B cell (primary cell): ENCODE measurements around the gene COMT. TPM values are rescaled to one million over a fixed set of nuclear protein-coding genes. Genes with fewer than 3 reads are reported as not detected.

Experiments
- ATAC-seq: fragments of 200-7000 bp; cut with Tn5 transposase; one replicate; pipeline ENCODE4 v1.10.0; 2021; ENCODE audit warnings: low read depth, mild to moderate bottlenecking, moderate number of reproducible peaks, moderate library complexity
- CTCF ChIA-PET: fragments of 350-600 bp; sonication (Branson Sonifier 250); formaldehyde crosslinking; loops from one replicate; lab custom pipeline; 2021; ENCODE audit warnings: antibody characterized with exemption, inconsistent platforms; lab: Charles Lee
- POLR2A ChIA-PET: fragments of 350-600 bp; sonication (Branson Sonifier 250); formaldehyde crosslinking; loops from one replicate; lab custom pipeline; 2021; ENCODE audit warnings: antibody characterized with exemption; lab: Charles Lee
- DNase-seq: peaks from one replicate; pipeline ENCODE4 v3.0.0; 2013
- H2AFZ ChIP-seq: 2 replicates; pipeline ENCODE4 v1.6.1; 2012; ENCODE audit warnings: mild to moderate bottlenecking, low read depth, low read length; ENCODE audit not compliant: insufficient read depth, poor library complexity, severe bottlenecking
- H3K27ac ChIP-seq, 2 donors: 1 replicate in 1 of 2; 2 replicates in 1 of 2; pipeline ENCODE4 v1.5.1; 2012 to 2013; ENCODE audit warnings: low read length in 2 of 2, mild to moderate bottlenecking in 2 of 2, moderate library complexity in 1 of 2
- H3K27me3 ChIP-seq, 4 experiments: fragments of 200-600 bp in 1 of 4; sonication (generic) in 1 of 4; replicated peaks in 1 of 4; 1 replicate in 2 of 4; 2 replicates in 2 of 4; pipeline versions ENCODE4 v1.6.1 to v1.7.0; 2013 to 2016; ENCODE audit warnings: low read length in 3 of 4, mild to moderate bottlenecking in 2 of 4, mixed read lengths in 1 of 4, moderate library complexity in 1 of 4; ENCODE audit not compliant: insufficient read depth in 4 of 4, control insufficient read depth in 3 of 4; ENCODE audit errors: control extremely low read depth in 1 of 4
- H3K36me3 ChIP-seq, 2 experiments: replicated peaks in 1 of 2; 1 replicate in 1 of 2; 2 replicates in 1 of 2; pipeline versions ENCODE4 v1.6.1 to v1.7.1; 2013; ENCODE audit warnings: low read length in 1 of 2; ENCODE audit not compliant: insufficient read depth in 2 of 2, control insufficient read depth in 1 of 2; ENCODE audit errors: control extremely low read depth in 1 of 2, extremely low read depth in 1 of 2
- H3K4me1 ChIP-seq, 2 donors: fragments of 200-600 bp in 1 of 2; sonication (generic) in 1 of 2; 1 replicate in 1 of 2; 2 replicates in 1 of 2; pipeline versions ENCODE4 v1.5.1 to v1.6.1; 2013 to 2017; ENCODE audit warnings: low read length in 2 of 2; ENCODE audit not compliant: control insufficient read depth in 2 of 2, insufficient read depth in 2 of 2
- H3K4me2 ChIP-seq: replicated peaks from 2 replicates; pipeline ENCODE3; 2012; ENCODE audit warnings: mild to moderate bottlenecking, low read depth, low read length; ENCODE audit not compliant: poor library complexity, severe bottlenecking
- H3K4me3 ChIP-seq, 5 experiments: fragments of 200-600 bp in 1 of 5; sonication (generic) in 1 of 5; 1 replicate in 3 of 5; 2 replicates in 2 of 5; pipeline versions ENCODE4 v1.5.1 to v1.7.0; 2011 to 2016; ENCODE audit warnings: low read length in 4 of 5, mild to moderate bottlenecking in 4 of 5, low read depth in 2 of 5, control low read depth in 1 of 5, moderate library complexity in 1 of 5; ENCODE audit not compliant: insufficient read depth in 1 of 5; ENCODE audit errors: control extremely low read depth in 1 of 5, extremely low read depth in 1 of 5
- H3K79me2 ChIP-seq: fragments of 200-600 bp; sonication (generic); one replicate; pipeline ENCODE4 v1.6.0; 2016; ENCODE audit warnings: low read length; ENCODE audit not compliant: control insufficient read depth, insufficient read depth
- H3K9ac ChIP-seq: fragments of 200-600 bp; sonication (generic); 2 replicates; pipeline ENCODE4 v1.6.1; 2017; ENCODE audit warnings: mild to moderate bottlenecking, low read length, moderate library complexity
- H3K9me3 ChIP-seq, 3 donors: one replicate each; pipeline versions ENCODE4 v1.6.1 to v1.7.1; 2013; ENCODE audit warnings: low read length in 2 of 3; ENCODE audit not compliant: control insufficient read depth in 2 of 3, insufficient read depth in 1 of 3; ENCODE audit errors: control extremely low read depth in 1 of 3
- H4K20me1 ChIP-seq: 2 replicates; pipeline ENCODE4 v1.6.0; 2012; ENCODE audit warnings: mild to moderate bottlenecking, low read length; ENCODE audit not compliant: insufficient read depth, control insufficient read depth, poor library complexity, severe bottlenecking
- H3K27ac Mint-ChIP-seq: one replicate; pipeline ENCODE4 v1.8.0; 2021; ENCODE audit warnings: mixed read lengths
- H3K27me3 Mint-ChIP-seq: one replicate; pipeline ENCODE4 v1.8.0; 2021; ENCODE audit warnings: mixed read lengths
- H3K4me1 Mint-ChIP-seq: one replicate; pipeline ENCODE4 v1.8.0; 2021; ENCODE audit warnings: mixed read lengths
- H3K4me3 Mint-ChIP-seq: one replicate; pipeline ENCODE4 v1.8.0; 2021; ENCODE audit warnings: mixed read lengths
- H3K9me3 Mint-ChIP-seq: one replicate; pipeline ENCODE4 v1.8.0; 2022; ENCODE audit warnings: mixed read lengths; ENCODE audit not compliant: insufficient read depth
- CTCF ChIP-seq: fragments of 200-600 bp; IDR thresholded peaks from one replicate; pipeline ENCODE4 v1.8.0; 2022; ENCODE audit warnings: antibody characterized with exemption, mild to moderate bottlenecking
- EZH2 ChIP-seq: IDR thresholded peaks from 2 replicates; pipeline ENCODE4 v1.6.1; 2012; ENCODE audit warnings: borderline replicate concordance, low read depth, mild to moderate bottlenecking, moderate library complexity, low read length; ENCODE audit not compliant: insufficient read depth, poor library complexity, severe bottlenecking
- WGBS: methylation state at CpG from one replicate; pipeline ENCODE4 v1.1.5; 2013; ENCODE audit warnings: missing lambda C conversion rate; ENCODE audit not compliant: insufficient coverage; 5-methylcytosine and 5-hydroxymethylcytosine counted together
- intact Hi-C: fragments of 100-400 bp; cut with micrococcal nuclease; formaldehyde crosslinking; loops from one replicate; pipeline ENCODE4 v1.10.0; 2022
- polyA plus RNA-seq: library from polyadenylated mRNA; depleted of rRNA; stranded (reverse); fragments of >200 nt; gene quantifications from 2 replicates; pipeline ENCODE4 v1.2.3, GENCODE V29; 2012
- total RNA-seq, 2 donors: library from RNA; stranded (reverse); fragments of 120-200 nt in 1 of 2; gene quantifications; 1 replicate in 1 of 2; 2 replicates in 1 of 2; pipeline versions ENCODE4 v1.2.3 to v1.2.4, GENCODE V29; 2013 to 2022

The COMT gene
- total and polyA plus RNA-seq, 2 donors (not counting 1 experiment from before 2014, with no cell fraction given), result 32.6 to 58.3 TPM

GRCh38 chr22:19987394-19988306 lies 46.1 kb downstream of the COMT start:
- Histone ChIP-seq H4K20me1 (no peaks in the 10 kb centered on the region), H3K4me3 (no peak overlapping the region), H3K27me3 (peaks cover 0 to 11% (median 0%) of the 10 kb centered on the region in 4 experiments), H3K4me1 (peaks cover 10 to 13% of the 10 kb centered on the region in 2 donors), H2AFZ (no peak overlapping the region), H3K9ac (no peak overlapping the region), H3K79me2 (no peaks in the 10 kb centered on the region), H3K27ac (no peak overlapping the region), H3K36me3 (no peaks in the 10 kb centered on the region), H3K9me3 (peaks cover 0 to 4% (median 0%) of the 10 kb centered on the region in 3 donors), H3K4me2 (peak overlapping the region; percentile 99)
- TF ChIP-seq EZH2 (no peak), CTCF (no peak)
- ChIA-PET POLR2A (no interaction called here), CTCF (no interaction called here)
- DNase-seq (peak; percentile 25), ATAC-seq (no peak)
- 81% methylated on average over 20 of the region's 24 CpGs for WGBS
- H3K27me3 Mint-ChIP-seq, result no peaks in the 10 kb centered on the region
- H3K9me3 Mint-ChIP-seq, result no peaks in the 10 kb centered on the region
- H3K4me3 Mint-ChIP-seq, result peak overlapping the region; percentile 71
- peaks cover 7% of the 10 kb centered on the region for H3K4me1 Mint-ChIP-seq
- no peak overlapping the region for H3K27ac Mint-ChIP-seq
- intact Hi-C loops, result loop anchor here (2.0 to 5.0 kb wide), 2 partner anchors 29 to 50 kb away; partner anchors contain the start of gene ARVCF

GRCh38 chr22:19988331-19988808 lies 46.8 kb downstream of the COMT start:
- Histone ChIP-seq H3K4me2 (no peak overlapping the region), H3K9me3 (peaks cover 0 to 4% (median 0%) of the 10 kb centered on the region in 3 donors), H2AFZ (no peak overlapping the region), H3K9ac (no peak overlapping the region), H3K4me1 (peaks cover 10 to 13% of the 10 kb centered on the region in 2 donors), H3K36me3 (no peaks in the 10 kb centered on the region), H3K4me3 (no peak overlapping the region), H4K20me1 (no peaks in the 10 kb centered on the region), H3K27ac (no peak overlapping the region), H3K79me2 (no peaks in the 10 kb centered on the region), H3K27me3 (peaks cover 0 to 11% (median 0%) of the 10 kb centered on the region in 4 experiments)
- ChIA-PET CTCF (no interaction called here), POLR2A (no interaction called here)
- H3K4me1 Mint-ChIP-seq, result peaks cover 7% of the 10 kb centered on the region
- H3K27me3 Mint-ChIP-seq, result no peaks in the 10 kb centered on the region
- no peaks in the 10 kb centered on the region for H3K9me3 Mint-ChIP-seq
- no peak for DNase-seq
- no peak for ATAC-seq
- 92% methylated on average over 8 of the region's 9 CpGs for WGBS
- intact Hi-C loops, result loop anchor here (5.0 kb wide), 1 partner anchor 49 kb away; no protein-coding TSS in a partner anchor
- H3K27ac Mint-ChIP-seq, result no peak overlapping the region
- TF ChIP-seq EZH2 (no peak), CTCF (no peak)
- peak overlapping the region; percentile 71 for H3K4me3 Mint-ChIP-seq
